Ishikawa (cell line): Measurements from ENCODE around the gene DRD1.

Experiments
- EGR1 ChIP-seq: IDR thresholded peaks from 2 replicates; pipeline ENCODE4 v1.6.1; 2012
- EP300 ChIP-seq: IDR thresholded peaks from 2 replicates; pipeline ENCODE4 v1.6.1; 2012; ENCODE audit warnings: borderline replicate concordance
- REST ChIP-seq: IDR thresholded peaks from 2 replicates; pipeline ENCODE4 v1.6.1; 2012; ENCODE audit warnings: low read depth, mild to moderate bottlenecking
- TAF1 ChIP-seq: IDR thresholded peaks from 2 replicates; pipeline ENCODE4 v1.6.1; 2012; ENCODE audit warnings: low read depth, mild to moderate bottlenecking
- TEAD4 ChIP-seq: IDR thresholded peaks from 2 replicates; pipeline ENCODE4 v1.6.1; 2012
- YY1 ChIP-seq: IDR thresholded peaks from 2 replicates; pipeline ENCODE4 v1.6.1; 2012; ENCODE audit warnings: low read depth
- TF ChIP-seq, protein P1 (sequence below): IDR thresholded peaks from 2 replicates; pipeline ENCODE4 v1.6.1; 2012

DNA sequence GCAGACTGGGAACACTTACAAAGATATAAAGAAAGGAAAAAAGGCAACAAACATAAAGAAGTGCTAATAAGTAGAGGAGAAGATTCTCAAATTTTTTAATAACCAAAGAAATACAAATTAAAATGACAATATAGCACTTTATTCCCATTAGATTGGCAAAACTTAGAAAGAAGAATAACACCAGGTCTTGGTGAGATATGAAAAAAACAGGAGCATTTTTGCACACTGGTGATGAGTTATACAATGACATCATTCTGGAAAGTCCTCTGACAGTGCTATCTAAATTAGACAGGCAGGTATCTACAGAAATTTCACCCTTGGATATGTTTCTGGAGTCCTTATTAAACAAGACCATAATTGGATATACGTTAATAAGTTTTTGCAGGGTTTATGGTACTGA is 24.9 kb upstream of the DRD1 start:
- no peak for TF ChIP-seq REST
- no peak for TF ChIP-seq EGR1
- no peak for TF ChIP-seq YY1
- TF ChIP-seq TEAD4, result no peak
- no peak for TF ChIP-seq EP300
- no peak for TF ChIP-seq TAF1
- TF ChIP-seq, protein P1, sequence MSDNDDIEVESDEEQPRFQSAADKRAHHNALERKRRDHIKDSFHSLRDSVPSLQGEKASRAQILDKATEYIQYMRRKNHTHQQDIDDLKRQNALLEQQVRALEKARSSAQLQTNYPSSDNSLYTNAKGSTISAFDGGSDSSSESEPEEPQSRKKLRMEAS, result no peak
